IPS-18a (cell line): ENCODE results near the gene PACSIN1.

ENCODE experiments used
- H3K27ac ChIP-seq: one replicate; pipeline ENCODE4 v1.5.1; 2013; ENCODE audit warnings: low read length
- H3K27me3 ChIP-seq: one replicate; pipeline ENCODE4 v1.6.1; 2013; ENCODE audit warnings: mild to moderate bottlenecking, low read length; ENCODE audit not compliant: control insufficient read depth, insufficient read depth
- H3K36me3 ChIP-seq: one replicate; pipeline ENCODE4 v1.6.1; 2013; ENCODE audit warnings: low read depth, low read length; ENCODE audit not compliant: control insufficient read depth
- H3K4me1 ChIP-seq: one replicate; pipeline ENCODE4 v1.6.1; 2013; ENCODE audit warnings: low read depth, low read length; ENCODE audit not compliant: control insufficient read depth
- H3K4me3 ChIP-seq: one replicate; pipeline ENCODE4 v1.5.1; 2013; ENCODE audit warnings: low read length
- H3K9ac ChIP-seq: one replicate; pipeline ENCODE4 v1.6.1; 2013; ENCODE audit warnings: mild to moderate bottlenecking, low read length, moderate library complexity
- H3K9me3 ChIP-seq: one replicate; pipeline ENCODE4 v1.6.1; 2013; ENCODE audit warnings: low read depth, low read length; ENCODE audit not compliant: control insufficient read depth

Gene PACSIN1

GRCh38 chr6:34575326-34575725, 109.5 kb downstream of the PACSIN1 start:
- no peak overlapping the region for H3K9ac ChIP-seq
- H3K36me3 ChIP-seq = no peaks in the 10 kb centered on the region
- no peaks in the 10 kb centered on the region for H3K9me3 ChIP-seq
- H3K4me1 ChIP-seq = peaks cover 8% of the 10 kb centered on the region
- no peak overlapping the region for H3K4me3 ChIP-seq
- no peak overlapping the region for H3K27ac ChIP-seq
- no peaks in the 10 kb centered on the region for H3K27me3 ChIP-seq

DNA sequence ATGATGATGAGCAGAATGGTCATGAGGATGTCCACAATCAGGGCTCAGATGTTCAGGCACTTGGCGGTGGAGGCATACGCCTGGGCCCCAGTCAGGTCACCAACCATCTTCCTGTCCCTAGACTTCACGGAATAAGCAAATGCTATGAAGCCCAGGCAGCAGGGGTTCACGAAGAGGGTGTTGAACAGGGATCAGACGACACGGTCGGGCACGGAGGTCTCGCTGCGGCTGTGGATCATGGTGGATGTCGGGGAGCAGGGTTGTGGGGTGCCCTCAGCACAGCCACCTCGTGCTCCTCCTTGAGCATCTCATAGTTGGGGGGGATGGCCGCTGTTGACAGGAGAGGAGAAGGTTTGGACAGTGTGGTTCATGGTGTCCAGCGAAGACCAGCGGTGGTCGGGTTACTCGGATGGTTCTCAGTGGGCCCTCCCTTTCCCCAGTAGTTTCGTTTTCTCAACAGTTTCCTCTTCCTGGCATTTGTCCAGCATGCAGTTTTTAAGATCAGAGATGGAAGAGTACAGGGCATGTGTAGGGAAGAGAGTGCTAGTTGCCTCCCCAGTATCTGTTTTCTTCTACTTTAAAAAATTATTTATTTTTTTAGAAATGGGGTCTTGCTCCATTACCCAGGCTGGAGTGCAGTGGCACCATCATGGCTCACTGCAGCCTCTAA, 110.5 kb downstream of the PACSIN1 start:
- H3K4me3 ChIP-seq = no peak overlapping the region
- no peaks in the 10 kb centered on the region for H3K9me3 ChIP-seq
- no peaks in the 10 kb centered on the region for H3K27me3 ChIP-seq
- H3K27ac ChIP-seq = no peak overlapping the region
- peaks cover 14% of the 10 kb centered on the region for H3K4me1 ChIP-seq
- no peak overlapping the region for H3K9ac ChIP-seq
- H3K36me3 ChIP-seq = no peaks in the 10 kb centered on the region

- Histone ChIP-seq H3K9ac (no peak overlapping the region), H3K4me3 (no peak overlapping the region), H3K9me3 (no peaks in the 10 kb centered on the region), H3K36me3 (no peaks in the 10 kb centered on the region), H3K27ac (no peak overlapping the region), H3K4me1 (peaks cover 15% of the 10 kb centered on the region), H3K27me3 (no peaks in the 10 kb centered on the region)
These were observed 112.8 kb downstream of the PACSIN1 start for GRCh38 chr6:34578445-34579262.

GRCh38 chr6:34580707-34581560, 115.1 kb downstream of the PACSIN1 start:
- H3K4me1 ChIP-seq = peaks cover 10% of the 10 kb centered on the region
- H3K9me3 ChIP-seq = no peaks in the 10 kb centered on the region
- H3K36me3 ChIP-seq = no peaks in the 10 kb centered on the region
- no peak overlapping the region for H3K9ac ChIP-seq
- no peaks in the 10 kb centered on the region for H3K27me3 ChIP-seq
- H3K27ac ChIP-seq = no peak overlapping the region
- no peak overlapping the region for H3K4me3 ChIP-seq

GRCh38 chr6:34581561-34581920, 115.7 kb downstream of the PACSIN1 start:
- Histone ChIP-seq H3K4me3 (no peak overlapping the region), H3K9me3 (no peaks in the 10 kb centered on the region), H3K27me3 (no peaks in the 10 kb centered on the region), H3K36me3 (no peaks in the 10 kb centered on the region), H3K4me1 (peaks cover 10% of the 10 kb centered on the region), H3K9ac (no peak overlapping the region), H3K27ac (no peak overlapping the region)

- no peaks in the 10 kb centered on the region for H3K36me3 ChIP-seq
- H3K27me3 ChIP-seq = no peaks in the 10 kb centered on the region
- no peaks in the 10 kb centered on the region for H3K9me3 ChIP-seq
- H3K9ac ChIP-seq = no peak overlapping the region
- H3K27ac ChIP-seq = no peak overlapping the region
- H3K4me3 ChIP-seq = no peak overlapping the region
- H3K4me1 ChIP-seq = peaks cover 17% of the 10 kb centered on the region
These were observed 117.6 kb downstream of the PACSIN1 start for GRCh38 chr6:34583461-34583860.

DNA sequence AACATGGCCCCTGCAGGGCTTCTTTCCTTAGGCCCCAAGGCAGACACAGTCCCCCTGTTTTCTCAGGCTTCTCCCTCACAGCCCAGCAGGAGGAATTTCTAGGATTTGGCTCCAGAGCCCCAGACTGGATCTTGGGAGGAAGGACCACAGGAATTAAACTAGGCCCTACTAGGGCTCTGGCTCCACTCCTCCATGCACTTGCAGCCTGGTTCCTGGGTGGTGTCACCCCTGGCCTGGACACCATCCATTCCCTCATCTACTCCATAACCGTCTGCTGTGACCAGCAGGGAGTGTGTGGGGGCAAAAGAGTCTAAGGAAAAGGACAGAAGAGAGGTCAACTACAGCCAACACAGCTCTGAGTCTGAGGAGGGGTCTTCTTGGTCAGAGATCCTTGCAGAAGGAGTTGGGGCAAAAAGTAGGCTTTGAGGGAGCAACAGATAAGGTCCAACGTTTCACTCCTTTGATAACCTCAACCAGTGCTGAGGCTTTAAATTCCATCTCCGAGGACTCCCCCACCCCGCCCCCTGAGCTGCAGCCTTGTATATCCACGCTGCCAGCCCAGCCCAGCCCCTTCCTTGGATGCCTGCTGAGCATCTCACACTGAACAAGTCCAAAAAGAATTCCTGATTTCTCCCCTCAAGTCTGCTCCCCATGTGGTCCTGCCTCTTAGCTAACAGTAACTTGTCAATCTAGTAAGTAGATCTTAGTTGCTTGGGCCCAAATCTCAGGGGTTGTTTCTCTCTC, 118.2 kb downstream of the PACSIN1 start:
- H3K4me1 ChIP-seq = peaks cover 17% of the 10 kb centered on the region
- H3K36me3 ChIP-seq = no peaks in the 10 kb centered on the region
- H3K27ac ChIP-seq = no peak overlapping the region
- H3K9ac ChIP-seq = no peak overlapping the region
- no peaks in the 10 kb centered on the region for H3K9me3 ChIP-seq
- H3K27me3 ChIP-seq = no peaks in the 10 kb centered on the region
- no peak overlapping the region for H3K4me3 ChIP-seq

GRCh38 chr6:34584694-34585093, 118.8 kb downstream of the PACSIN1 start:
- H3K27me3 ChIP-seq = no peaks in the 10 kb centered on the region
- H3K4me1 ChIP-seq = peaks cover 23% of the 10 kb centered on the region
- H3K9me3 ChIP-seq = no peaks in the 10 kb centered on the region
- H3K27ac ChIP-seq = no peak overlapping the region
- H3K36me3 ChIP-seq = no peaks in the 10 kb centered on the region
- H3K4me3 ChIP-seq = no peak overlapping the region
- no peak overlapping the region for H3K9ac ChIP-seq
